ENCODE data around the gene GSAP.

GRCh38 chr7:77456696-77457095 lies 40.5 kb upstream of the GSAP start:
- TF ChIP-seq ZBTB43 (CRISPR knock-in tag; IDR thresholded peaks at IDR 0.05) (no peak), ZNF671 (CRISPR knock-in tag; IDR thresholded peaks at IDR 0.05) (no peak), E2F4 (CRISPR knock-in tag; IDR thresholded peaks at IDR 0.05; ENCODE audit: borderline replicate concordance, low read depth) (no peak), ZNF396 (CRISPR knock-in tag; IDR thresholded peaks at IDR 0.05; ENCODE audit: borderline replicate concordance) (no peak), CTCF (IDR thresholded peaks at IDR 0.05) (no peak), SMAD3 (CRISPR knock-in tag; IDR thresholded peaks at IDR 0.05; ENCODE audit: borderline replicate concordance) (no peak), USF1 (CRISPR knock-in tag; IDR thresholded peaks at IDR 0.05) (no peak), CREM (CRISPR knock-in tag; IDR thresholded peaks at IDR 0.05) (no peak), TEAD4 (CRISPR knock-in tag; IDR thresholded peaks at IDR 0.05) (no peak), USF2 (CRISPR knock-in tag; IDR thresholded peaks at IDR 0.05) (no peak), NR2C2 (CRISPR knock-in tag; IDR thresholded peaks at IDR 0.05) (no peak)
